ENCODE results near the gene DHRS7B.

GRCh38 chr17:21119919-21120249 lies 6.9 kb upstream of the DHRS7B start:
- TF ChIP-seq CTCF (optimal IDR thresholded peaks at IDR 0.05 in 1 of 3, IDR thresholded peaks at IDR 0.05 in 1 of 3, conservative IDR thresholded peaks at IDR 0.05 in 1 of 3; ENCODE audit: extremely low read depth in 1 of 3, insufficient read depth in 2 of 3, low read length in 3 of 3): no peak
- no peak for TF ChIP-seq EZH2 (IDR thresholded peaks at IDR 0.05; ENCODE audit: low read length)
